IMR-90 (cell line): ENCODE results near the gene MARCHF6. TPM values are rescaled to one million over a fixed set of nuclear protein-coding genes. Genes with fewer than 3 reads are reported as not detected.

Source experiments
- ATAC-seq: fragments of 200-7000 bp; cut with Tn5 transposase; 2 replicates; pipeline ENCODE4 v1.9.1; 2020; ENCODE audit warnings: low read depth, mild to moderate bottlenecking, moderate library complexity
- BruUV-seq: library from RNA; stranded (reverse); fragments of 400-500 nt; replicated peaks from 2 replicates; lab custom pipeline; 2021; lab: Mats Ljungman, UMichigan
- CTCF ChIA-PET: fragments of 300-600 bp; formaldehyde crosslinking; extraction: SDS; loops from one replicate; lab custom pipeline; 2021; ENCODE audit warnings: antibody characterized with exemption; lab: Yijun Ruan, JAX
- POLR2A ChIA-PET: fragments of 300-600 bp; sonication (Branson Sonifier 250); formaldehyde crosslinking; loops from one replicate; lab custom pipeline; 2022; ENCODE audit warnings: antibody characterized with exemption; ENCODE audit not compliant: unreplicated experiment; lab: Charles Lee
- DNase-seq: peaks from one replicate; pipeline ENCODE4 v3.0.0; 2013
- H2AFZ ChIP-seq: replicated peaks from 2 replicates; pipeline ENCODE3; 2013; ENCODE audit warnings: low read length, mild to moderate bottlenecking; ENCODE audit not compliant: poor library complexity
- H2AK5ac ChIP-seq: 2 replicates; pipeline ENCODE4 v1.6.1; 2013; ENCODE audit warnings: low read depth, low read length, inconsistent platforms
- H2AK9ac ChIP-seq: replicated peaks from 2 replicates; pipeline ENCODE3; 2013; ENCODE audit warnings: mild to moderate bottlenecking, low read depth, low read length, moderate library complexity; ENCODE audit not compliant: poor library complexity
- H2BK120ac ChIP-seq: 2 replicates; pipeline ENCODE4 v1.6.1; 2013; ENCODE audit warnings: low read depth, low read length, inconsistent platforms
- H2BK15ac ChIP-seq: 3 replicates; pipeline ENCODE4 v1.6.1; 2013; ENCODE audit warnings: low read depth, low read length, inconsistent platforms
- H2BK20ac ChIP-seq: 2 replicates; pipeline ENCODE4 v1.6.1; 2013; ENCODE audit warnings: low read depth, mild to moderate bottlenecking, inconsistent platforms, low read length, moderate library complexity
- H2BK5ac ChIP-seq: 2 replicates; pipeline ENCODE4 v1.6.1; 2013; ENCODE audit warnings: mild to moderate bottlenecking, low read depth, low read length, inconsistent platforms; ENCODE audit not compliant: poor library complexity, severe bottlenecking
- H3K14ac ChIP-seq: replicated peaks from 2 replicates; pipeline ENCODE4 v1.6.1; 2013; ENCODE audit warnings: low read depth, low read length, inconsistent platforms
- H3K18ac ChIP-seq: 2 replicates; pipeline ENCODE4 v1.6.1; 2013; ENCODE audit warnings: low read depth, low read length, control low read depth
- H3K23ac ChIP-seq: 2 replicates; pipeline ENCODE4 v1.6.1; 2013; ENCODE audit warnings: low read depth, low read length, inconsistent platforms
- H3K27ac ChIP-seq: 2 replicates; pipeline ENCODE4 v1.5.1; 2013; ENCODE audit warnings: mild to moderate bottlenecking, control low read depth, low read length; ENCODE audit not compliant: insufficient read depth
- H3K27me3 ChIP-seq: 2 replicates; pipeline ENCODE4 v1.6.1; 2013; ENCODE audit warnings: low read length; ENCODE audit not compliant: control insufficient read depth, insufficient read depth
- H3K36me3 ChIP-seq: 2 replicates; pipeline ENCODE4 v1.6.1; 2013; ENCODE audit warnings: low read length, mixed read lengths; ENCODE audit not compliant: control insufficient read depth, insufficient read depth
- H3K4ac ChIP-seq: 2 replicates; pipeline ENCODE4 v1.6.1; 2013; ENCODE audit warnings: low read depth, low read length, inconsistent platforms
- H3K4me1 ChIP-seq: 2 replicates; pipeline ENCODE4 v1.6.1; 2013; ENCODE audit warnings: low read length, mixed read lengths; ENCODE audit not compliant: control insufficient read depth, insufficient read depth
- H3K4me2 ChIP-seq: 2 replicates; pipeline ENCODE4 v1.6.1; 2013; ENCODE audit warnings: low read depth, mild to moderate bottlenecking, control low read depth, low read length, moderate library complexity
- H3K4me3 ChIP-seq: 2 replicates; pipeline ENCODE4 v1.5.1; 2013; ENCODE audit warnings: low read depth, mild to moderate bottlenecking, control low read depth, low read length, moderate library complexity; ENCODE audit not compliant: insufficient read depth
- H3K56ac ChIP-seq: 2 replicates; pipeline ENCODE4 v1.6.1; 2013; ENCODE audit warnings: low read length, inconsistent platforms; ENCODE audit not compliant: insufficient read depth; ENCODE audit errors: extremely low read depth
- H3K79me1 ChIP-seq, 2 experiments: 2 replicates each; pipeline ENCODE4 v1.6.1; 2013; ENCODE audit warnings: low read length in 2 of 2, inconsistent platforms in 1 of 2, low read depth in 1 of 2
- H3K9ac ChIP-seq: 2 replicates; pipeline ENCODE4 v1.6.1; 2013; ENCODE audit warnings: low read depth, low read length, control low read depth
- H3K9me1 ChIP-seq: 2 replicates; pipeline ENCODE4 v1.6.1; 2013; ENCODE audit warnings: low read length, inconsistent platforms; ENCODE audit not compliant: insufficient read depth
- H3K9me3 ChIP-seq: 2 replicates; pipeline ENCODE4 v1.6.1; 2013; ENCODE audit warnings: low read length; ENCODE audit not compliant: control insufficient read depth, insufficient read depth
- H4K20me1 ChIP-seq: 2 replicates; pipeline ENCODE4 v1.6.1; 2013; ENCODE audit warnings: low read length, inconsistent platforms; ENCODE audit not compliant: insufficient read depth
- H4K5ac ChIP-seq: 2 replicates; pipeline ENCODE4 v1.6.1; 2013; ENCODE audit warnings: mild to moderate bottlenecking, low read depth, low read length, control low read depth
- H4K8ac ChIP-seq, 2 experiments: 2 replicates each; pipeline ENCODE4 v1.6.1; 2013; ENCODE audit warnings: low read depth in 2 of 2, low read length in 2 of 2, control low read depth in 1 of 2, inconsistent platforms in 1 of 2
- H4K91ac ChIP-seq: 2 replicates; pipeline ENCODE4 v1.6.1; 2013; ENCODE audit warnings: low read depth, low read length, inconsistent platforms; ENCODE audit not compliant: insufficient read depth
- BHLHE40 ChIP-seq: fragments of 150-350 bp; IDR thresholded peaks from 2 replicates; pipeline ENCODE4 v1.6.1; 2016; ENCODE audit warnings: mild to moderate bottlenecking, low read depth, low read length
- CEBPB ChIP-seq: IDR thresholded peaks from 2 replicates; pipeline ENCODE4 v1.6.1; 2012; ENCODE audit warnings: low read depth, low read length, improper control_type of control experiment
- CHD1 ChIP-seq: IDR thresholded peaks from 2 replicates; pipeline ENCODE4 v1.6.1; 2012; ENCODE audit warnings: low read depth, low read length, improper control_type of control experiment
- FOS ChIP-seq: fragments of 150-350 bp; IDR thresholded peaks from 2 replicates; pipeline ENCODE4 v1.6.1; 2016; ENCODE audit warnings: low read depth, low read length
- RAD21 ChIP-seq: IDR thresholded peaks from 2 replicates; pipeline ENCODE4 v1.6.1; 2012; ENCODE audit warnings: low read length, improper control_type of control experiment
- RFX5 ChIP-seq: IDR thresholded peaks from 2 replicates; pipeline ENCODE4 v1.8.0; 2012; ENCODE audit warnings: low read depth, mild to moderate bottlenecking, low read length, moderate library complexity
- SMC3 ChIP-seq: fragments of 150-350 bp; IDR thresholded peaks from 2 replicates; pipeline ENCODE4 v1.6.1; 2016; ENCODE audit warnings: low read depth, mild to moderate bottlenecking, antibody characterized with exemption, low read length, moderate library complexity
- USF2 ChIP-seq: fragments of 150-350 bp; IDR thresholded peaks from 2 replicates; pipeline ENCODE4 v1.6.1; 2017; ENCODE audit warnings: mild to moderate bottlenecking, antibody characterized with exemption, low read length, low read depth
- WGBS, 2 experiments: methylation state at CpG; one replicate each; pipeline versions ENCODE4 v1.1.5 to v1.1.7; 2013; ENCODE audit warnings: missing lambda C conversion rate in 2 of 2; ENCODE audit not compliant: insufficient read length in 1 of 2; ENCODE audit errors: extremely low coverage in 2 of 2; 5-methylcytosine and 5-hydroxymethylcytosine counted together
- dilution Hi-C: fragments of 300-500 bp; cut with HindIII; formaldehyde crosslinking; loops from one replicate; pipeline ENCODE4 v1.14.3; 2018; ENCODE audit warnings: low sequenced_read_pairs; ENCODE audit not compliant: unreplicated experiment
- in situ Hi-C: fragments of 300-500 bp; cut with MboI; formaldehyde crosslinking; loops from 3 replicates; pipeline ENCODE4 v1.14.3; 2019; ENCODE audit warnings: low sequenced_read_pairs, inconsistent platforms, mixed read lengths
- intact Hi-C: fragments of 100-400 bp; cut with micrococcal nuclease; formaldehyde crosslinking; loops from 2 replicates; pipeline ENCODE4 v1.10.0; 2022
- polyA plus RNA-seq, 3 experiments: library from polyadenylated mRNA; depleted of rRNA; stranded (reverse); fragments of >200 nt; gene quantifications; 2 replicates each; pipeline ENCODE4 v1.2.3, GENCODE V29; 2012; ENCODE audit warnings: low replicate concordance in 1 of 3
- total RNA-seq: library from RNA; depleted of rRNA; stranded (reverse); fragments of >200 nt; gene quantifications from 2 replicates; pipeline ENCODE4 v1.2.3, GENCODE V29; 2012

Gene MARCHF6
- total and polyA plus RNA-seq, 2 of the 4 experiments (the other 2 are of a cell fraction) = 55.2 to 62.6 TPM

DNA sequence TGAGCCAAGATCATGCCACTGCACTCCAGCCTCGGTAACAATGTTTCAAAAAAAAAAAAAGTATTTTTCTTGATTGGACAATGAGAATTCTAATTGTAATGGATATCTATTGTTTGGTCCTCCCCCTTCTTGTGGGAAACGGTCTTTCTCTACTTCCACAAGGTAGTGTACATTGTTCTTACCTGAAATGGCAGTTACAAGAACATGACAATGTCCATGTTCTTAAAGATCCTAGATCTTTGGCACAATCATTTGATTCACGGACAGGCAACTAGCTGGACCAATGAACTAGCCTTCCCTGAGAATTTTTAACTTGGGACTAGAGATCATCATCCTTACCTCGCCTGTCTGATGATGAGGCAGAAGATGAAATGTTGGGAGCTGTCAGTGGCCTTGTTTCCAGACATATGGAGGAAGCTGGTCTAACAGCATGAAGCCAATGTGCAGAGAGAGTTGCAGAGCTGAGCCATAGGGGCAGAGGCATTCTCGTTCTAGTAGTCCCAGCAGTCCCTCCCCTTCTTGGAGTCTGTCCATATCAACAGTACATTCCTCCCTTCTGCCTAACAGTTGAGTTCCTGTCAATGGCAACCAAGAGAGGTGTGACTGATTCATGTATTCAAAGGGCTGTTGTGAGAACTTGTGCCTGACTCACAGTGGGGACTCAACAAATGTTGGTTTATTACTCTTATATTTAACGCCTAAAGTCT is 2.1 kb upstream of the MARCHF6 start:
- BruUV-seq = no TSS peak
- Histone ChIP-seq H3K23ac (no peak overlapping the region), H2BK120ac (no peak overlapping the region), H3K4me2 (no peak overlapping the region; the same call in 1 of the 2 replicates), H2AK5ac (peak overlapping the region; percentile 9; the same call in 1 of the 2 replicates), H3K9me3 (no peaks in the 10 kb centered on the region), H3K27me3 (no peaks in the 10 kb centered on the region), H2AFZ (peak overlapping the region; percentile 46), H3K56ac (no peak overlapping the region), H3K4ac (no peak overlapping the region), H4K5ac (no peak overlapping the region), H4K20me1 (peaks cover 15% of the 10 kb centered on the region), H3K9me1 (peaks cover 5% of the 10 kb centered on the region), H3K4me3 (no peak overlapping the region), H3K4me1 (peaks cover 9% of the 10 kb centered on the region), H3K36me3 (no peaks in the 10 kb centered on the region), H3K14ac (0 out of 2 replicates have a peak overlapping the region, but pooled peaks have one; percentile 15), H4K91ac (no peak overlapping the region), H3K27ac (no peak overlapping the region), H3K18ac (no peak overlapping the region), H4K8ac (no peak overlapping the region), H2AK9ac (peak overlapping the region; percentile 51), H3K79me1 (peaks cover 0 to 22% of the 10 kb centered on the region in 2 experiments; a peak in 2 of 4 replicates), H2BK5ac (no peak overlapping the region), H2BK20ac (no peak overlapping the region), H3K9ac (no peak overlapping the region), H2BK15ac (no peak overlapping the region)
- intact Hi-C loops (loop anchor here (5.0 kb wide), 1 partner anchor 71 kb away; no protein-coding TSS in a partner anchor), in situ Hi-C loops (no loop called here), dilution Hi-C loops (no loop called here)
- no CpG with 5 or more reads among the region's 6 CpGs for WGBS, 2 experiments
- CTCF ChIA-PET = no interaction called here
- ATAC-seq (peak; percentile 28), DNase-seq (peak; percentile 91)
- POLR2A ChIA-PET = no interaction called here
- TF ChIP-seq BHLHE40 = peak; percentile 79
- TF ChIP-seq CHD1 = no peak
- no peak for TF ChIP-seq RFX5
- no peak for TF ChIP-seq CEBPB
- TF ChIP-seq FOS = no peak
- TF ChIP-seq SMC3 = no peak
- peak; percentile 4; the same call in 1 of the 2 replicates for TF ChIP-seq RAD21
- no peak for TF ChIP-seq USF2
